Uterus (tissue), 4 donors: Measurements from ENCODE around the gene AKNA. TPM values are rescaled to one million over a fixed set of nuclear protein-coding genes. Genes with fewer than 3 reads are reported as not detected.

ENCODE experiments used
- DNase-seq, 2 donors: peaks; one replicate each; pipeline ENCODE4 v3.0.0-alpha.2; 2019 to 2020
- H3K27ac ChIP-seq, 2 donors: fragments of 200-600 bp; sonication (generic); 1 replicate in 1 of 2; 2 replicates in 1 of 2; pipeline ENCODE4 v1.5.1; 2016 to 2018
- H3K27me3 ChIP-seq, 2 donors: fragments of 200-600 bp; sonication (generic); one replicate each; pipeline ENCODE4 v1.5.1; 2018 to 2019; ENCODE audit warnings: control low read depth in 1 of 2
- H3K36me3 ChIP-seq, 2 donors: fragments of 200-600 bp; sonication (generic); one replicate each; pipeline ENCODE4 v1.5.1; 2019; ENCODE audit warnings: control low read depth in 1 of 2
- H3K4me1 ChIP-seq, 2 donors: fragments of 200-600 bp; sonication (generic); one replicate each; pipeline ENCODE4 v1.5.1; 2018 to 2019; ENCODE audit warnings: control low read depth in 1 of 2
- H3K4me3 ChIP-seq, 2 donors: fragments of 200-600 bp; sonication (generic); 1 replicate in 1 of 2; 2 replicates in 1 of 2; pipeline ENCODE4 v1.5.1; 2018 to 2019; ENCODE audit warnings: mild to moderate bottlenecking in 1 of 2
- H3K9me3 ChIP-seq, 2 donors: fragments of 200-600 bp; sonication (generic); one replicate each; pipeline ENCODE4 v1.5.1; 2019; ENCODE audit warnings: control low read depth in 1 of 2
- POLR2A ChIP-seq, 2 donors: fragments of 450-650 bp; IDR thresholded peaks; one replicate each; pipeline ENCODE4 v1.6.1; 2016; ENCODE audit warnings: antibody characterized with exemption in 2 of 2, mild to moderate bottlenecking in 1 of 2, moderate library complexity in 1 of 2
- intact Hi-C: fragments of 100-400 bp; cut with DNase I; formaldehyde crosslinking; loops from one replicate; pipeline ENCODE4 v1.15.1; 2023; ENCODE audit warnings: low total_unique reads
- total RNA-seq, 4 donors: library from RNA; depleted of rRNA in 3 of 4; stranded (reverse); fragments of >200 nt in 3 of 4; gene quantifications; one replicate each; pipeline versions ENCODE4 v1.1.0 to v1.2.4, GENCODE V29; 2014 to 2023
- TF ChIP-seq, protein P1 (sequence below), 4 experiments: fragments of 200-600 bp in 2 of 4; fragments of 450-650 bp in 2 of 4; sonication (generic) in 2 of 4; IDR thresholded peaks; one replicate each; pipeline ENCODE4 v1.5.1; 2016 to 2019; ENCODE audit warnings: antibody characterized with exemption in 4 of 4, mild to moderate bottlenecking in 2 of 4, moderate library complexity in 1 of 4
- donor health status: DM: yes; HTN: yes; CAD: no.

Gene AKNA
- total RNA-seq, 4 donors from 2014 or later, result 24.1 to 123 (median 34.3) TPM

- intact Hi-C loops, result no loop called here
- Histone ChIP-seq H3K27ac (peak overlapping the region; percentile 97 to 98), H3K4me3 (peak overlapping the region in 1 of 2 donors; percentile 15), H3K9me3 (no peaks in the 10 kb centered on the region), H3K4me1 (peaks cover 5 to 38% of the 10 kb centered on the region in 2 donors), H3K27me3 (no peaks in the 10 kb centered on the region), H3K36me3 (no peaks in the 10 kb centered on the region)
- no peak for TF ChIP-seq POLR2A (IDR thresholded peaks at IDR 0.05)
- TF ChIP-seq, protein P1, sequence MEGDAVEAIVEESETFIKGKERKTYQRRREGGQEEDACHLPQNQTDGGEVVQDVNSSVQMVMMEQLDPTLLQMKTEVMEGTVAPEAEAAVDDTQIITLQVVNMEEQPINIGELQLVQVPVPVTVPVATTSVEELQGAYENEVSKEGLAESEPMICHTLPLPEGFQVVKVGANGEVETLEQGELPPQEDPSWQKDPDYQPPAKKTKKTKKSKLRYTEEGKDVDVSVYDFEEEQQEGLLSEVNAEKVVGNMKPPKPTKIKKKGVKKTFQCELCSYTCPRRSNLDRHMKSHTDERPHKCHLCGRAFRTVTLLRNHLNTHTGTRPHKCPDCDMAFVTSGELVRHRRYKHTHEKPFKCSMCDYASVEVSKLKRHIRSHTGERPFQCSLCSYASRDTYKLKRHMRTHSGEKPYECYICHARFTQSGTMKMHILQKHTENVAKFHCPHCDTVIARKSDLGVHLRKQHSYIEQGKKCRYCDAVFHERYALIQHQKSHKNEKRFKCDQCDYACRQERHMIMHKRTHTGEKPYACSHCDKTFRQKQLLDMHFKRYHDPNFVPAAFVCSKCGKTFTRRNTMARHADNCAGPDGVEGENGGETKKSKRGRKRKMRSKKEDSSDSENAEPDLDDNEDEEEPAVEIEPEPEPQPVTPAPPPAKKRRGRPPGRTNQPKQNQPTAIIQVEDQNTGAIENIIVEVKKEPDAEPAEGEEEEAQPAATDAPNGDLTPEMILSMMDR (IDR thresholded peaks at IDR 0.05), result peak in 2 of 4 experiments; percentile 8 to 15
- no peak for DNase-seq
Measured at GRCh38 chr9:114382699-114383520, 4.9 kb downstream of the AKNA start.

GRCh38 chr9:114378883-114379282 lies 8.9 kb downstream of the AKNA start:
- no peaks in the 10 kb centered on the region for H3K36me3 ChIP-seq
- H3K9me3 ChIP-seq, result no peaks in the 10 kb centered on the region
- no peaks in the 10 kb centered on the region for H3K27me3 ChIP-seq
- TF ChIP-seq POLR2A (IDR thresholded peaks at IDR 0.05), result no peak
- TF ChIP-seq, protein P1 (IDR thresholded peaks at IDR 0.05), result no peak
- H3K27ac ChIP-seq, result peak overlapping the region; percentile 14 to 43
- intact Hi-C loops, result no loop called here
- no peak overlapping the region for H3K4me3 ChIP-seq
- H3K4me1 ChIP-seq, result peaks cover 0 to 26% of the 10 kb centered on the region in 2 donors
- no peak for DNase-seq

DNA sequence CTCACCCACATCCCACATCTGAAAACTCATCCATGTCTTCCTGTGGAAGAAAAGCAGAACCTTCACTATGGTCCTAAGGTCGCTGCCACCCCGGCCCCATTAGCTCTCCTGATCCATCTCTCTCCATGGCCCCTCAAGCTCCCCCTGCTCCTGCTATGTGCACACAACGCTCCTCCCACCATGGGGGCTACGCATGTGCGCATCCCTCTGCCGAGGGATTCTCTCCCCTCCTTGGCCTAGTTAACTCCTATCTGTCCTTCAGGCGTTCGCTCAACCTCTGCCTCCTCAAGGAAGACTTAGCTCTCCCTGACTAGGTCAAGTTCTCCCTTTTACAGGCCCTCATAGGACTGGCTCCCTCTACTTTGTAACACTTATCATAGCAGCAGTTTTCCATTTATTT lies 9.8 kb downstream of the AKNA start:
- Histone ChIP-seq H3K4me1 (peaks cover 4 to 28% of the 10 kb centered on the region in 2 donors), H3K4me3 (no peak overlapping the region), H3K27me3 (no peaks in the 10 kb centered on the region), H3K27ac (peak overlapping the region; percentile 1 to 52), H3K36me3 (no peaks in the 10 kb centered on the region), H3K9me3 (no peaks in the 10 kb centered on the region)
- intact Hi-C loops, result no loop called here
- no peak for TF ChIP-seq POLR2A (IDR thresholded peaks at IDR 0.05)
- no peak for DNase-seq

- no peak for DNase-seq
- Histone ChIP-seq H3K9me3 (no peaks in the 10 kb centered on the region), H3K27me3 (no peaks in the 10 kb centered on the region), H3K4me1 (peaks cover 5 to 27% of the 10 kb centered on the region in 2 donors), H3K36me3 (no peaks in the 10 kb centered on the region), H3K27ac (peak overlapping the region; percentile 50 to 52), H3K4me3 (no peak overlapping the region)
- intact Hi-C loops, result no loop called here
- TF ChIP-seq POLR2A (IDR thresholded peaks at IDR 0.05), result no peak
- TF ChIP-seq, protein P1 (IDR thresholded peaks at IDR 0.05), result no peak
Measured at GRCh38 chr9:114376586-114377445, 11.0 kb downstream of the AKNA start.

DNA sequence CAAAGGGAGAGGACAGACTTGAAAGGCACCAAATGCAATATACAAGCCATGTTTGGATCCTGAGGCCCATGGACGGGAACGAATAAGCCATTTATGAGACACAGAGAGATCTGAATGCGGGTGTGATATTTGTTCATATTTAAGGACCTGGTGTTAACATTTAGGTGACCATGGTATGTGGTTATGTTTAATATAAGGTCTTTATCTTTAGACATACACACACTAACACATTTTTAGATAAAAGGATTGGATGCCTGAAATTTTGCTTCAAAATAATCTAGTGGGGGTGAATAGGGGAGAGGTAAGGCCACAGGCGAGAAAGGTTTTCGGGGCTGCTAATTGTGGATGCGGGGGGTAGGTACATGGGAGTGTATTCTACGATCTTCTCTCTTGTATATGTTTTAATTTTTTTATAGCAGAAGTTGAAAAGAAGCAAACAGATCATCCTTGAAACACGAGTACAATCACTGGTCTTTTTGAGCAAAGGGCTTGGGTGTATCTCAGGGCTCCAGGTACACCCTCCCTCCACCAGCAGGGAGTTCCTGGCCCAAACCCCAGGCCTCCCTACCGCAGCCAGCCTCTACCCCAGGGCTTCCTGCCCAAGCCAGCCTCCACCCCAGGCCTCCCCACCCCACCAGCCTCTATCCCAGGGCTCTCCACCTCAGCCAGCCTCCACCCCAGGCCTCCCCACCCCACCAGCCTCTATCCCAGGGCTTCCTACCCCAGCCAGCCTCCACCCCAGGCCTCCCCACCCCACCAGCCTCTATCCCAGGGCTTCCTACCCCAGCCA lies 12.2 kb downstream of the AKNA start:
- H3K4me3 ChIP-seq, result no peak overlapping the region
- H3K4me1 ChIP-seq, result peaks cover 5 to 33% of the 10 kb centered on the region in 2 donors
- H3K9me3 ChIP-seq, result no peaks in the 10 kb centered on the region
- peak overlapping the region in 1 of 2 donors; percentile 37 for H3K27ac ChIP-seq
- no peak for TF ChIP-seq POLR2A (IDR thresholded peaks at IDR 0.05)
- TF ChIP-seq, protein P1 (IDR thresholded peaks at IDR 0.05), result no peak
- DNase-seq, result no peak
- no peaks in the 10 kb centered on the region for H3K36me3 ChIP-seq
- intact Hi-C loops, result no loop called here
- H3K27me3 ChIP-seq, result no peaks in the 10 kb centered on the region
